Loucy (cell line): ENCODE results near the gene ABCC8.

Experiments
- CTCF ChIP-seq: fragments of 200-600 bp; sonication (generic); conservative IDR thresholded peaks from 2 replicates; pipeline ENCODE4 v1.5.1; 2014; ENCODE audit warnings: mild to moderate bottlenecking, antibody characterized with exemption, low read length
- EZH2phosphoT487 ChIP-seq: fragments of 200-600 bp; IDR thresholded peaks from 2 replicates; pipeline ENCODE4 v1.6.1; 2018; ENCODE audit warnings: antibody characterized with exemption, mild to moderate bottlenecking, moderate library complexity, borderline replicate concordance

- TF ChIP-seq CTCF (no peak), EZH2phosphoT487 (no peak)
These were observed 1.4 kb upstream of the ABCC8 start for GRCh38 chr11:17478070-17478469.
